Glomerular visceral epithelial cell (primary cell): ENCODE results near the gene WNT2.
"Not testable (repeated sequence)": the region's sequence is repeated elsewhere in the genome, so short reads cannot be mapped to it uniquely, and the experiment has no call there.

Experiments used
- DNase-seq: peaks from one replicate; pipeline ENCODE4 v3.0.0-alpha.2; 2016; ENCODE audit errors: extremely low spot score

WNT2 gene

DNA sequence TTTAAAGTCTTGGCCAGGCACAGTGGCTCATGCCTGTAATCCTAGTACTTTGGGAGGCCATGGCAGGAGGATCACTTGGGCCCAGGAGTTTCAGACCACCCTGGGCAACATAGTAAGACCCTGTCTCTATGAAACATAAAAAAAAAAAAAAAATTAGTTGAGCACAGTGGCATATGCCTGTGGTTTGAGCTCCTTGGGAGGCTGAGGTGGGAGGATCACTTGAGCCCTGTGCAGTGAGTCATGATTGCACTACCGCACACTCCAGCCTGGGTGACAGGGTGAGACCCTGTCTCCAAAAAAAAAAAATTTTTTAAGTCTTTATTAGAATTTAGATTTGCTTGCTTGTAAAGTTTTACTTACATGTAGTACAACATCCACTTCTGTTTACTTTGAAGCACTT, 14.0 kb downstream of the WNT2 start:
- DNase-seq, result peak; percentile 8

DNA sequence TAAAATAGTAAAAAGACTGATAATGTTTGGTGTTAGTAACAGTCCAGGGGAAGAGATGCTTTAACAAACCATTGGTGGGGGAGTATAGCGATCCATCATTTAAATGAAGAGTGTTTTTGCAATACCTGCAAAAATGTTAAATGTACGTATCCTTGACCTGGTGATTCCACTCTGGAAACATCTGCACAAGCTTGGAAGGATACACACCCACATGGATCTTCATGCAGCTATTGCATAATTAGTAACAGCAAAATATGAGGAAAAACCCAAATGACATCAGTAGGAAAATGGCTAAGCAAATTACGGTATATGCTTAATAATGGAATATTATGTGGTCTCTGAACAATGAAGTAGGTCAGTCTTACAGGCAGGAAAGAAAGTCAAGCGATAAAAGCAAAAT, 20.5 kb downstream of the WNT2 start:
- DNase-seq, result no peak

GRCh38 chr7:117300506-117300905, 22.4 kb downstream of the WNT2 start:
- not testable (repeated sequence) for DNase-seq

DNA sequence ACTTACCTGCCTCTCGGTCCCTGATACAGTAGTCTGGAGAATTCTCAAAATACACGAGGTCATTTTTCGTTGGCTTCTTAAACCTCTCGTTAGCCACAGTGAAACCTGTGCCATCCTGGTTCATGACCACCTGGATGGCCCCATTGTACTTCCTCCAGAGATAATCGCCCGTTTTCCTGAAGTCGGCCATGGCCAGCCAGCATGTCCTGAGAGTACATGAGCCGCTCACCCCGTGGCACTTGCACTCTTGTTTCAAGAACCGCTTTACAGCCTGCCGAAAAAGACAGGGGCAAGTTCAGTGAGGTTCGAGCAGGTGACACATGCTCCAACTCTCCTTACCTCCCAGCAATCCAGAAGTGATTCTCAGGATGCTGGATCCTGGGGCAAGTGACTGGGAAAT, 25.3 kb downstream of the WNT2 start:
- no peak for DNase-seq

DNA sequence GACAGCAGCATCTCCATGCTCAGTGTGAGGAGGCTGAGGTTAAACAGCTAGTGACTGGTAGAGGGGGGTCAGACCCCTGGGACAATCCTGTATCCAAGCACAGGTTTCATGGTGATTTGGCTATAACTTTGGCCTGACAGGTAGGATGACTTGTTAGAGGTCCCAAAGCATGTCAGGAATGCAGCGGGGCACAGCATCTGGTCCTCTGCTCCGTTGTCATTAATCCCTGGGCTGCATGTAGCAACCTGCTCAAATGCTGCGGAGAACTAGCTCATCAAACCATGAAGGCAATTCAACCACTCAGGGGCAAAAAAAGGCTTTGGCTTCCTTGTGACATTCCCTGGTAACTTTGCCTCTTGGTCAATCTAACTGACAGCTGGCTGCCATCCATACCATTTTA, 26.8 kb downstream of the WNT2 start:
- DNase-seq, result no peak

GRCh38 chr7:117285826-117286225, 37.0 kb downstream of the WNT2 start:
- DNase-seq, result no peak

- DNase-seq, result no peak
Observed at GRCh38 chr7:117284692-117285091, 38.2 kb downstream of the WNT2 start.

DNA sequence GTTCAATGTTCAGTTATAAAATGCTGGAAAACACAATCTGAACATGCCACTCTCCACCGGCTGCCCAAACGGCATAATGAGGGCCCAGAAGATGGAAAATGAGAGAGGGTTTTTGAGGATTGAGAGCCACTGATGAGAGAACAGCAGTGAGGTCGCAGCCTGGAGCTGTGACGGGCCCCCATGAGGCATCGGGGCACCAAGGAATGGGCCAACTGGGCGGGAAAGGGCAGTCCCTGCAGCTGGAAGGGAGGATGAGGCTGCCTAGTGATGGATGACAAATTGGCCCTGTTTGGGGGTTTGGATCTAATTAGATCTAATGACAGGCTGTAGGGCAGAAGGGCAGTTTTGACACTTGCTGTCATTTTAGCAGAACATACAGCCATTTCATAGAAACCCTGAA, 39.1 kb downstream of the WNT2 start:
- no peak for DNase-seq

GRCh38 chr7:117283371-117283770, 39.5 kb downstream of the WNT2 start:
- peak; percentile 46 for DNase-seq

- no peak for DNase-seq
Observed at GRCh38 chr7:117282239-117282812, 40.5 kb downstream of the WNT2 start.

DNA sequence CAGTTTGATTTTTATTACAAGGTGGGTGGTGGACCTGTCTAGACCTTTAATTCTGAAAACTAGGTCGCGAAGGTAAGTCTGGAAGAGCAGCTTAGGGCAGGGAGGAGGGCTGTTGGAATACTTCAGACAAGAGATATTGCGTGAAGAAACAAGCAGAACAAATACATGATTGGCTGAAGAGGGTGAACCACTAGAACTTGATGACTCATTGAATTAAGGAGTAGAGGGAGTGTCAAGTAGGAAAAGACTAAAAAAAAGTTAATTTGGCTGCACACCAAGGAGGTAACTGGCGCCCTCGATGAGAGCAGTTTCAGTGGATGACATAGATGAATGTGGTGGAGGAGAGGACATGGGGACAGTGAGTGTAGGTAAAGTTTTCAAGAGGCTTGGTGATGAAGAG, 41.3 kb downstream of the WNT2 start:
- DNase-seq, result no peak

- no peak for DNase-seq
Observed at GRCh38 chr7:117279931-117280557, 42.8 kb downstream of the WNT2 start.

GRCh38 chr7:117279203-117279602, 43.7 kb downstream of the WNT2 start:
- no peak for DNase-seq

GRCh38 chr7:117278040-117278439, 44.8 kb downstream of the WNT2 start:
- DNase-seq, result no peak

DNA sequence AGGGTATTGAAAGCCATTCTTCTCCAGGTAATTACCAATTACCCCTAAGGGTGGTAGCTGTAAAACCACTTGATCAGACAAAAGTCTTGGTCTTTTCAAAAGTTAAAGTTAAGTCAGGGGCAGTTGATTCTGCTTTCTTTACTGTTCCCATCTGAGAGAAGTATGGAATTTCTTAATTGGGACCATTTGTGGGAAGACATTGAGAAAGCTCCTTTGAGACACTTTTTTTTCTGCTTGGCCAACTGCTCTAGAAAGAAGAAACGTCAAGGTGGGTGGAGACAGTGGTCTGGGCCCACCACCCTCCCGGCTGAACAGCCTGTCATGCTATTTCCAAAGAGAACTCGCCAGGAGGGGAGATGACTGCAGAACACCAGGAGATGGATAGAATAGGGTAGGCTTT, 45.3 kb downstream of the WNT2 start:
- no peak for DNase-seq

- no peak for DNase-seq
Observed at GRCh38 chr7:117274951-117275350, 47.9 kb downstream of the WNT2 start.

DNA sequence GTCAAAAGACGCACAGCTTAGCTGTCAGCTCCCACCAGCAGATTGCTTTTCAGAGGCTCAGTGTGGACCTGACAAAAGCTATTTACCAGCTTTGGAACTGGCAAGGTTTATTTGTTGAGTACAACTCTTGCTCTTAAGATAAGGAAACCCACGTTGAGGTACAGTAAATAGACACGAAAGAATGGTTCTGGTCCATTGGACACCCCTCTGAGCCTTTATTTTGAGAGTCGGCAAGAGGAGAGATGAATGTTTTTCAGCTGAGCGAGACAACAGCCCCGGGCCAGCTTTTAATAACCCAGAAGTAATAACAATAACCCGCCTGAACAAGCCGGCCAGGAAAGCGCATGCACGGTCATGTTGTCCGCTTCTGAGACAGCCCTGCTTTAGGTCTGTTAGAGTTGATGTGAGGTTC, 49.0 kb downstream of the WNT2 start:
- DNase-seq, result no peak

GRCh38 chr7:117273325-117273724, 49.5 kb downstream of the WNT2 start:
- no peak for DNase-seq

DNA sequence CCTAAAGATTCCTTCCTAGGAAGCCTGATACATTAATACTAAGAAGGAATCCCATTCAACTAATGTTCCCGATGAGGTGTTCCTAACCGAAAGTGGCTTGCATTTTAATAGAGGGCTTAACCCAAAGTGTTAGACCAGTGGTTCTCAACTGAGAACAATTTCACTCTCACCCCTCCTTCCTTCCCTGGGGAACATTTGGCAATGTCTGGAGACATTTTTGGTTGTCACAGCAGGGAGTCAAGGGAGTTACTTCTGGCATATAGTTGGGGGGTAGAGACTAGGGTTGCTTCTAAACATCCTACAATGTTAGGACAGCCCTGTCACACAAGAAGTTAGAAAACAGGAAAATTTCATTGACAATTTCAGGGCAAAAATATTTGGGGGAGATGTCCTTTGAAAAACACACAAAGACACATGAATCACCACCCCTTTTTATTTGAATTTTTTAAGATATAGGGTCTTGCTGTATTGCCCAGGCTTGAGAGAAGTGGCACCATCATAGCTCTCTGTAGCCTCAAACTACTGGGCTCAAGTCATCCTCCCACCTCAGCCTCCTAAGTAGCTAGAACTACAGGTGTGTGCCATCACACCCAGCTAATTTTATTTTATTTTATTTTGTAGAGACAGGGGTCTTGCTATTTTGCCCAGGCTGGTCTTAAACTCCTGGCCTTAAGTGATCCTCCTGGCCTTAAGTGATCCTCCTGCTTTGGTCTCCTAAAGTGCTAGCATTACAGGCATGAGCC, 50.7 kb downstream of the WNT2 start:
- no peak for DNase-seq

DNA sequence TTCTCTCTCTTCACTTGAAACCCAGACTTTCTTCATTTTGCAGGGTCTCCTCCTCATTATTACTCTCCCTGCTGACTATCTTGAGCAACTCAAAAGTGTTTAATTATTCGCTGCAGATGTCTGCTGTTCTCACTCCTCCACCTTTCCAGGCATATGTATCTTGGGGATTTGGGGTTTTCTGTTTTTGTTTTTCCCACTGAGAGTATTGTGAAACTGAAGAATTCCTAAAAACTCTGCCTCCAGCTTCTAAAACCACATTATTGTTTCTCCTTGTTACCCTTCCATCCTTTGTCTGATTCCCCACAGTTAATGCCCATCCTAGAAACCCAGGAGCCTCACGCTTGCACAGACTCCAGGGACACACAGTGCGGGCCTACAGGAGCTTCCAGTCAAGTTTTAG, 51.3 kb downstream of the WNT2 start:
- DNase-seq, result no peak

- no peak for DNase-seq
Observed at GRCh38 chr7:117270371-117270770, 52.5 kb downstream of the WNT2 start.

GRCh38 chr7:117269886-117270285, 53.0 kb downstream of the WNT2 start:
- DNase-seq, result no peak

DNA sequence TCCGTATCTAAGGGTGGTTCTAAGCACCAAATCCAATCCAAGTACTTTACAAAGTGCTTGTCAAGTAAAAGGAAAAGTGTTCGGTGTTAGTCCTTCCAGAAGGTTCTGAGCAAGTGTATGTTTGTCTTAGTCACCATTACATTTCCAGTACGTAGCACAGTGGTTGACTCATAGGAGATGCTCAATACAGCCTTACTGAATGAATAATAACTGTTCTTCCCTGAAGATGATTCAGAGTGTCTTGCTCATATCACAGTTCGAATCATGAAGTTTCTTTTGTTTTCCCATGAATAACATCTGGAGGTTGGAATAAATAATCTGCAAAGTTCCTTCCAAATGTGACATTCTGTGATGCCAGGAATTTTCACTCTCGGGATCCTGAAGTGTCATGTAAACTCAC, 53.4 kb downstream of the WNT2 start:
- peak; percentile 60 for DNase-seq
